GM21515 (cell line): ENCODE data around the gene TGFBI.

Source experiments
- ATAC-seq: cut with Tn5 transposase; IDR thresholded peaks from one replicate; pipeline ENCODE4 v1.9.1; 2021; ENCODE audit not compliant: unreplicated experiment

The TGFBI gene

GRCh38 chr5:136062366-136063274 is 33.8 kb downstream of the TGFBI start:
- ATAC-seq = peak; percentile 84

DNA sequence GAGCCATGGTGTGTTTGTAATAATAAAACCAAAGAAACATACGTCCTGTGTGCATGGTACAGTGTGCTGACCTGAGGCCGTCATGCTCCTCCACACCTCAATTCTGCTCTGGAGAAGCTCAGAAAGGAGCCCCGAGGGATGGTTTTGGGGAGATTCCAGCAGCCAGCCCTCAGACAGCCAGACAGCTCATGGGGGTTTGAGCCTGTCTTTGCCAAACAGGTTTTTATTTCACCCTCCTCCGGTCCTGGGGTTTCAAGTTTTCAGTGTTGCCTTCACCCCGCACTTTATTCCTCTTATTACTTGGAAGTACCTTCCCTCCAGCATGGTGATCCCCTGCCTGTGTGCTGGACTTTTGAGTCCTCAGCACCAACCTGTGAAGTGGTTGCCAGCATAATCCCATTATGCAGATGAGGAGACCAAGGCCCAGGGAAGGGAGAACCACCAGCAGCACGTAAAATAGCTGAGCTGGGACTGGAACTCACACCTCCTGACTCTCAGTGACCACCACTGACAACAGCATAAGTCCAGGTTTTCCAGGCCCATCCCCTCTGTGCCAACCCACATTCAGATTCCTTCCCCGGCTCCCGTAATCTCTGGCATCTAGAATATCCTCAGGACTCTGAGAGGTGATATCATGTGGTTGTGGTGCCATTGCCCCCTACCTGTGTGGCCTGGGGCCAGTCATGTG is 35.1 kb downstream of the TGFBI start:
- no peak for ATAC-seq

DNA sequence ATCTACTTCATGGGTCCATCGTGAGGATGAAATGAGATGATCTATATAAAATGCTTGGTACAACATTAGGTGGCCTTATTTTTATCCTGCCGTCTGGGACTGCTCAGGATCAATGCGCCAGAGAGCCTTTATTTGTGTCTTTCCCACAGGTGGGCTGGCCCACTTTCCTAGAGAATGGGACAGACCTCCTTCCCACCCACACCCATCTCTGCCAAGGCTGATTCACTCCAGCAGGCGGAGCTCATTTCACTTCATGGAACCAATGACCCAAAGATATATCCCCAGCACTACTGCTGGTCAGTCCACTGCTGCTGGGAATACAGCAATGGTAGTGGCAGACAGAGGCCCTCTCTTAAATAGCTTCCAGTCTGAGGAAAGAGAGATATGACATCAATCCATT is 35.7 kb downstream of the TGFBI start:
- no peak for ATAC-seq

GRCh38 chr5:136065588-136065987 is 36.8 kb downstream of the TGFBI start:
- no peak for ATAC-seq

DNA sequence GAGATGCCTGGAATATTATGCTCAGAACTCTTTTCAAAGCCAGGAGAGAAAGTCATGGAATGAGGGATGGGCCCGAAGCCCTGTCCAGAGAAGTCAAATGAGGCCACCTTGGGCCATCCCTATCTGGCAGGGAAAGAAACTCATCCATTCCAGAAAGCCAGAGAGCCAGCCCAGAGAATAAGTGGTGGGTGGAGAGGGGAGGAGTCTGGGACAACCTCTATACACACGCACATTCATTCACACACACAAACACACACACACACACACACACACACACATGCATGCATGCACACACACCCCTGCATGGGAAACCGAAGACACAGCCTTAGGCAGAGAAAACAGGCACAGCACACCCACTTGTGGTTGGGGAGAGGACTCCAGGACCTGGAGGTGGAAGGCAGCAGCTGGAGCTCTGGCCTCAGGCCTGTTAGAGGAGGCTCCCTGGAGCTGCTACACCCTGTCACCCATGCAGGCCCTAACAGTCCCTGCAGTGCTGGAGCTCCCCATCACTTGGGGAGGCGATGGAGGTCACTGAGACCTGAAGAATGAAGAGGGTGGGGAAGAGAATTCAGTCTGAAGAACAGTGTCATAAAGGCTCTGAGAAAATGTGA is 38.0 kb downstream of the TGFBI start:
- no peak for ATAC-seq

DNA sequence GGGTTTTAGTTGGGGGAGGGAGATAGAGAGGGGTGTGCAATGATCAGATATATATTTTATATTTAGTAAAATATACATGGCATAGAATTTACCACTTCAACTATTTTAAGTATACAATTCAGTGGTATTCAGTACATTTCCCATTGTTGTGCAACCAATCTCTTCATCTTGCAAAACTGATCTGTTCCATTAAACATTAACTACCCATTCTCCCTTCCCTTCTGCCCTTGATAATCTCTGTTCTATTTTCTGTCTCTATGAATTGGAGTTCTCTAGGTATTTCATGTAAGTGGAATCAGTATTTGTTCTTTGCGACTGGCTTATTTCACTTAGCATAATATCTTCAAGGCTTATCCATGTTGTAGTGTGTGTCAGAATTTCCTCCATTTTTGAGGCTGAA is 38.6 kb downstream of the TGFBI start:
- no peak for ATAC-seq

- ATAC-seq = no peak
These were observed 41.9 kb downstream of the TGFBI start for GRCh38 chr5:136070486-136071285.

- ATAC-seq = peak; percentile 78
These were observed 45.1 kb downstream of the TGFBI start for GRCh38 chr5:136073714-136074529.

DNA sequence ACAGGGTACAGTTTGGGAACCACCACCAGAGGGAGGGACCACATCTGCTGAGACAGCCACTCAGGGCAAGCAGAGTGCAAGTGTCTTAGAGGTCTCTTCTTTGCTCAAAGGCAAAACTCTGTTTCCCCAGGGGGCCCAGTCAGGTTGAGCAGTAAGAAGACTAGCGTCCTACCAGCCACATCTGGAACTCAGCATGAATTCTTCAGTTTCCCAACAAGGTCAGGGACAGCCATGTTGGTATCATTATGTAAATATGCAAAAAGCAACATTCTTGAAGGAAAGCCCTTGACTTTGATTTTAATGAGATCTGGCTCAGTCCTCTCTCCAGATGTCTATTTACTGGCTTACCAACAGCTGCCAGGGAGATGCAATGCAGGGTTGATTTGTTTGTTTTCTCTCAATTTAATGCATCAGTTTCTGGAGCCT is 46.7 kb downstream of the TGFBI start:
- ATAC-seq = no peak

GRCh38 chr5:136076067-136076466 is 47.3 kb downstream of the TGFBI start:
- ATAC-seq = no peak

DNA sequence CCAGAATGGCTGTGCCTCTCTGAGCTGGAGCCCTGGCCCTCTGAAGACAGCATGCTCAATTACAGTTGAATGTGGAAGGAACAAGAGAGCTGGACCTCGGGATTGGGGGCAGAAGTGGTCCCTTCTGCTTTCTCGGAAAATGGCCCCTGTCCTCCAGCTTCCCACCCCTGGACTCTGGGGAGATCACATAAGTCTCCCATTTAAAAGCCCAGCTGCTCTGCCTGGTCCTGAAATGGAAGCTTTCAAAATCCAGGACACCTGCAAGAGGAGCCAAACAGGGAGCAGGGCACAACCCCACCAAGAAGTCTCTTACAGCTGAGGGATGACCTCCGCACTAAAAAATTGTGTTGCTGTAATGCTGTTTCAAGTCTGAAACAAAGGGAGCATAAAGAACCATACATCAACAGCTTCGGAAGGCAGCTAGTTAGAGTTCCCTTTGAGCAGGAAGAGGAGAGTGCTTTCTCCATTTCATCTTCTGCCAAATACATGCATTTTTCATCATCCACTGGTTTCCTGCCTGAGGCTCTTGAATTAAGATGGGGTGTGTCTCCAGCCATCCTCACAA is 48.2 kb downstream of the TGFBI start:
- no peak for ATAC-seq

- no peak for ATAC-seq
These were observed 50.6 kb downstream of the TGFBI start for GRCh38 chr5:136079195-136079985.

- ATAC-seq = no peak
These were observed 51.3 kb downstream of the TGFBI start for GRCh38 chr5:136080113-136080482.

DNA sequence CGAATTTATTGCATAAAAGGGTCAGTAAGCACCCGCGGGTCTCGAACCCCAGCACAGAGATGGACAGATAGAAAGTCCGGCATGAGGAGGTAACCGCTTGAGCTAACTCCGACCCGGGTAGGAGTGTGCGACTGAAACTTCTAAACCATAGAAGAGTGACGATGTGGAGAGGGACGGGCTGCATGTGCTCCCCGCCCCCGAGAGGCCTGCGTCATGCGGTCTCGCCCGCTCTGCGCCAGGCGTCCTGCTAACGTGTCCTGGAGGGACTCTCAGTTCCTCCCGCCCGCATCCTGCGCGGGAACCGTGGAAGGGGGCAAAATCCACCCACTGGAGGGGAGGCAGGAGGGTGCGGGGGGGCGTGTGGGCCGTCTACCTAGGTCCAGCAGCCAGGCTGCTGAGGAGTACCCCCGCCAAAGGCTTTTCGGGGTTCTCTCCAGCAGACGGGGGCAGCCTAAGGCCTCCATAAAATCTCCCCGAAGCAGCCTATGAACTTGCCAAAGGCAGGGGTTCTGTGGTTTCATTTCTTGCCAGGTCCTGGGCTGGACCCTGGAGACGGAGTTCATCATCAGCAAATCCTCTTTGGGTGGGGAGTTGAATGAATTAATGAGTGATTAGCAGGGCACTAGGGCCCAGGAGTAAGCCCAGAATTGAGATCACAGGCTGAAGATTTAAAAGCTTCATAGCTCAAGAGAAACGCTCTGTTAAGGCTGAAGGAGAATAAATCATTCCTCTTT is 51.9 kb downstream of the TGFBI start:
- peak; percentile 91 for ATAC-seq

DNA sequence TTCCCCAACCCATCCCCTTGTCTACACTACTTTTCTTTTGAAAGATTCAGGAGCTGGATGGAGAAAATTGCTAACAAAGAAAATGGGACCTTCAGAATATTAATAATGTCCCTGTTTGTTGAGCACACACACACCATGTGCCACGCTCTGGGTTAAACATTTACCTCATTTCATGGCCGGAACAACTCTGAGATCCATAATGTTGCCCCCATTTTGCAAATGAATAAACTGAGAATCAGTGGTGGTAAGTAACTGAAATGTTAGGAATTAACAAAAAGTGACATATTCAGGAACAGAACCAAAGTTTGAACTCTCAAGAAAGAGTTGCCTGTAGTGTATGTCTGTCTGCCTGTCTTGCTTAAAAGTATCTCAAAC is 52.4 kb downstream of the TGFBI start:
- ATAC-seq = no peak

GRCh38 chr5:136082390-136083193 is 53.8 kb downstream of the TGFBI start:
- ATAC-seq = no peak

- ATAC-seq = no peak
These were observed 55.9 kb downstream of the TGFBI start for GRCh38 chr5:136084698-136085097.
